ENCODE measurements around the gene VSTM2B.

GRCh38 chr19:29537181-29537580 is 11.4 kb downstream of the VSTM2B start:
- TF ChIP-seq, protein P1, sequence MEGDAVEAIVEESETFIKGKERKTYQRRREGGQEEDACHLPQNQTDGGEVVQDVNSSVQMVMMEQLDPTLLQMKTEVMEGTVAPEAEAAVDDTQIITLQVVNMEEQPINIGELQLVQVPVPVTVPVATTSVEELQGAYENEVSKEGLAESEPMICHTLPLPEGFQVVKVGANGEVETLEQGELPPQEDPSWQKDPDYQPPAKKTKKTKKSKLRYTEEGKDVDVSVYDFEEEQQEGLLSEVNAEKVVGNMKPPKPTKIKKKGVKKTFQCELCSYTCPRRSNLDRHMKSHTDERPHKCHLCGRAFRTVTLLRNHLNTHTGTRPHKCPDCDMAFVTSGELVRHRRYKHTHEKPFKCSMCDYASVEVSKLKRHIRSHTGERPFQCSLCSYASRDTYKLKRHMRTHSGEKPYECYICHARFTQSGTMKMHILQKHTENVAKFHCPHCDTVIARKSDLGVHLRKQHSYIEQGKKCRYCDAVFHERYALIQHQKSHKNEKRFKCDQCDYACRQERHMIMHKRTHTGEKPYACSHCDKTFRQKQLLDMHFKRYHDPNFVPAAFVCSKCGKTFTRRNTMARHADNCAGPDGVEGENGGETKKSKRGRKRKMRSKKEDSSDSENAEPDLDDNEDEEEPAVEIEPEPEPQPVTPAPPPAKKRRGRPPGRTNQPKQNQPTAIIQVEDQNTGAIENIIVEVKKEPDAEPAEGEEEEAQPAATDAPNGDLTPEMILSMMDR (IDR thresholded peaks at IDR 0.05) = no peak
- TF ChIP-seq EP300 (IDR thresholded peaks at IDR 0.05) (no peak), POLR2A (IDR thresholded peaks at IDR 0.05) (no peak)
